Dendritic cell treated with granulocyte-macrophage colony-stimulating factor and Interleukin-4, amounts not matched to agents 40 ng/mL and 50 ng/mL, for 4 days (primary cell): Measurements from ENCODE around the gene ZNHIT1.

Experiments used
- H3K27ac Mint-ChIP-seq: one replicate; pipeline ENCODE4 v1.8.0; 2022; ENCODE audit warnings: mild to moderate bottlenecking, mixed read lengths
- H3K27me3 Mint-ChIP-seq: one replicate; pipeline ENCODE4 v1.8.0; 2022; ENCODE audit warnings: mild to moderate bottlenecking, mixed read lengths
- H3K36me3 Mint-ChIP-seq: one replicate; pipeline ENCODE4 v1.8.0; 2022; ENCODE audit warnings: low read depth, mixed read lengths
- H3K4me1 Mint-ChIP-seq: one replicate; pipeline ENCODE4 v1.8.0; 2022; ENCODE audit warnings: low read depth, mixed read lengths
- H3K4me3 Mint-ChIP-seq: one replicate; pipeline ENCODE4 v1.8.0; 2022; ENCODE audit warnings: mild to moderate bottlenecking, moderate library complexity, mixed read lengths
- H3K9me3 Mint-ChIP-seq: one replicate; pipeline ENCODE4 v1.8.0; 2022; ENCODE audit warnings: mixed read lengths
- intact Hi-C: fragments of 100-400 bp; cut with micrococcal nuclease; formaldehyde crosslinking; loops from one replicate; pipeline ENCODE4 v1.15.0; 2022

Gene ZNHIT1

DNA sequence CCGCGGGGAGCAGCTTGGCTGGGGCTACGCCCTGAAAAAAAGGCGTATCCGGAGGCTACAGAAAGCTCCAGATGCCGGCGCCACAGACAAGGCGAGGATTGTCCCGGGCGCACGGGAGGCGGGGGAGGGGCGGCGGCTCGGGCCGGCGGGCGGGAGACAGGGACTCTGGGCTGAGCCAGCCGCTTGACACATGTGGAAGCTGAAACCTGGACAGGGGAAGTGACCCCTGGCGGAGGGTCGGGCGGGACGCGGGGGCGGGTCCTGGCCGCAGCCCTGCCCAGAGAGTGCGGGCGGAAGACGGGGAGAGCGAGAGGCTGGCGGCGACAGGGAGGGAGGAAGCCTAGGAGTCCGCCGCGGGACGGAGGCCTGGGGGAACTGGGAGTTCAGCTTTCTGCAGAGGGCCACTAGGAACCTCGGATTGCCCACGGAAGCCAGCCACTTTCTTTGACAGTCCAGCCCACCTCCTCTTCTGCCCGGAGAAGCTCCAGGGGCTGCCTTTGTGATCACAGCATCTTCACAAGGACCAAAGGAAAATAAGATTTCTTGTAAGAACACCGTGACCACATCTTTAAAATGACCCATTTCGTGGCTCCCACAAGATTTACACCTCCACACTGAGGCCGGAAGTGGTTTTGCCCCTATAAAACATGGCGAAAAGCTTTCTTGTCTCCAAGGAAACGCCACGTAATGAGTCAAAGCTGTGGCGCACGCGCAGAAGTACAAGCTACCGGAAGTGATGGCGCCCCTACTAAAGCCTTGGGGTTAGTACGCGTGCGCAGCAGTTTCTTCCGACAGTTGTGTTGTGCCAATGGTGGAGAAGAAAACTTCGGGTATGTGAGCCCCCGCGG is at the start of gene ZNHIT1, which contains the start of gene PLOD3:
TSS of gene ZNHIT1 (plus strand) at position 778 of the 848 bp plus-strand sequence. CDS start at position 809, 31 bp downstream.
TSS of gene PLOD3 (minus strand) at position 194 of the 848 bp plus-strand sequence. CDS start 307 bp downstream, outside the sequence.
- H3K4me1 Mint-ChIP-seq: peaks cover 65% of the 10 kb centered on the region

DNA sequence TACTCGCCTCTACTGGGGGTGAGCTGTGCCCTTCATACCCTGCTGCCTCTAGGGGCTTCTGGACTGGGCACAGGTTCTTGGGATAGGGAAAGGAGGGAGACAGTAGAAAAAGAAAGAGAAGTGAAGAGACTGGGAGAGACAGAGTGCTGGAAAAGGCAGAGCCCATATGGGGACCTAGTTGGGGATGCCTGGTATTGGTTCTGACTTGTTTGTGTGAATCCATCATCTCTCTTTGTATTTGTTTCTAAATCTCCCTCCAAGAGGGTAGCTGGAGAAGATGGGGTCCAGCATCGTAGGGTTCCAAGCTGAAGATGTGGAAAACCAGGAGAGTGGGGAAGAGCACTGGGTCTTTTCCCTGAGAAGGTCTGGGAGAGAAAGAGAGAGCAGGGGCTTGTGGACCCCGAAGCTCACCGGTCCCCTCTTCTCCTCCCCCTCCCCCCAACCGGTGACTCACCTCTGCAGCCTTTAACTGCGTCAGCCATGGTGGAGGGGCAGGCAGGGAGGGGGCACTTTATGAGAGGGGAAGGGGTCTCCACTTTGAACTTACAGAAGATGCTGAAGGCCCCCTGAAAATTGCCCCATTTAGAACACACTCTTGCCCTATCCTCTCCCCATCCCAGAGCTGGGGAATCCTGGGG is 49.4 kb upstream of the ZNHIT1 start:
- Mint-ChIP-seq H3K27me3 (peaks cover 99% of the 10 kb centered on the region), H3K27ac (no peak overlapping the region), H3K9me3 (no peaks in the 10 kb centered on the region), H3K4me3 (no peak overlapping the region), H3K4me1 (peaks cover 78% of the 10 kb centered on the region), H3K36me3 (no peaks in the 10 kb centered on the region)
- intact Hi-C loops: no loop called here

More for the DNA sequence above, at the start of gene ZNHIT1, which contains the start of gene PLOD3:
- peak within 1 kb of the TSS; percentile 98 for H3K4me3 Mint-ChIP-seq
- peaks cover 78% of the 10 kb centered on the region for H3K36me3 Mint-ChIP-seq
- H3K27ac Mint-ChIP-seq: peak within 1 kb of the TSS; percentile 88
- intact Hi-C loops: loop anchor here (1.0 kb wide), 1 partner anchor 27 kb away; no protein-coding TSS in a partner anchor
- no peaks in the 10 kb centered on the region for H3K9me3 Mint-ChIP-seq
- no peaks in the 10 kb centered on the region for H3K27me3 Mint-ChIP-seq

- Mint-ChIP-seq H3K36me3 (no peaks in the 10 kb centered on the region), H3K4me1 (peaks cover 85% of the 10 kb centered on the region), H3K9me3 (no peaks in the 10 kb centered on the region), H3K27ac (no peak overlapping the region), H3K27me3 (peaks cover 100% of the 10 kb centered on the region), H3K4me3 (no peak overlapping the region)
- intact Hi-C loops: no loop called here
Observed at GRCh38 chr7:101169110-101169837, 48.7 kb upstream of the ZNHIT1 start.

DNA sequence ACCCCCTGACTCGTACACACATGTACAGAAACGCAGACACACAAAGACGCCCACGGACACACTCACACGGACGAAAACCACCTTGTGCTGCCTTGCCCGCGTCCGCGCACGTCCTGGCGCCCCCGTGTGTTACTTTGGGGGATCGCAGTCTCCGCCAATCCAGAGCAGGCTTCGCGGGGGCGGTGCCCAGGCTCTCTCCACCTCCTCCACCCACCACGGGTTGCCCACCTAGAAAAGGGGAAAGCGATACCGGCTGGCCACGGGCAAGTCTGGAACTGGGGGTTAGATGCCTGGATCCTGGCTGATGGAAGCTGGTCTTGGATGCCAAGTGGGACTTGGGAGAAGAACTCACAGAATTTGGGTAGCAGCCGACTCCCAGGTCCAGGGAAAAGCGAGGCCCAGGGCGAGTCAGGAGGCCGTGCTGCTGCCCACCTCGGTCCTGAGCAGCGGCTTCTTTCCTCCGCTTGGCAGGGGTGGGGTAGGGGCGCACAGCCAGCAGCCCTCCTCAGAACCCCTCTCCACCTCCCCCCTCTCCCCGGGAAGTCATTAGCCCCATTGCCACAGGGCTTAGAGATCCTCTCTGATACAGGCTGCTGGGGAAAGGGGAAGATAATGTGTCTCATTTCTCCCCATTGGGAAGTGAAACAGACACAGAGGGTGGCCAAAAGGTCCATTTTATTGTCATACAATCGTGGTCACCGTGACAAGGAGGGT is 48.0 kb upstream of the ZNHIT1 start:
- Mint-ChIP-seq H3K4me3 (no peak overlapping the region), H3K27ac (peak overlapping the region; percentile 16), H3K36me3 (no peaks in the 10 kb centered on the region), H3K4me1 (peaks cover 88% of the 10 kb centered on the region), H3K9me3 (no peaks in the 10 kb centered on the region), H3K27me3 (peaks cover 99% of the 10 kb centered on the region)
- intact Hi-C loops: no loop called here

DNA sequence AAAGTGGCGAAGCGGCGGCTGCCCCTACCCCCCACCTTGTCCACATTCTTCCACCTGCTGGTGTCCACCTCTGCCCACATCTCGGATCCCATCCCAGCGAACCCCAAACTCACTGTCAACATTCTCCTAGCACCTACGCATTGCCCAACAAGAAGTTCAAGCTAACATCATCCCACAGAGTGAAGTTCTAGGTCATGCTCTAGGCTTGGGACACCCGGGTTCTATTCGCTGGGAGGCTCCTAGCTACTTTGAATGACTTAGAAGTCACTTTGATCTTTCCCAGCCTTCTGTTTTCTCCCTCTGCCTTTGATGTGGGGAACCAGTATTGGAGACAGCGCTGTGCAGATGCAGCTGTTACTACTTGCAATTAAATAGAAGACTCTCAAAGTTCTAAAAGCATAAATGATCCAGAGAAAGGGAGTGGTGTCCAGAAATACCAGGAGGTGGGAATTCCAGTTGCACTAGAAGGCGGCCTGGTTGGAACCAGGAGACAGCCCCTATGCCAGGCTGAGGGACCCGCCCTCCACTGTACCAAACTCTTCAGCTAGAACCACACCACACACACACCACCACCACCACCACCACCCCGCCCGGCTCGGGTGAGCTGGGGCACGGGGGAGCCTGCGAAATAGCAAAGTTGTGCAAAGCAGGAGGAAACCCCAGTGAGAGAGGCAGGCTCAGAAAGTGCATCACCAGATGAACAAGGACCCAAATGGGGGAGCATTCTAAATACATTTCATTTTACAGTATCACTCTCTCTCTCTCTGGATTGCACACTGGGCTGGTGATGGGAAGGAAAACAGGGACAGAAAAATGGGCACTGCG is 47.1 kb upstream of the ZNHIT1 start:
- H3K4me3 Mint-ChIP-seq: no peak overlapping the region
- H3K27me3 Mint-ChIP-seq: peaks cover 99% of the 10 kb centered on the region
- peak overlapping the region; percentile 16 for H3K27ac Mint-ChIP-seq
- H3K4me1 Mint-ChIP-seq: peaks cover 79% of the 10 kb centered on the region
- intact Hi-C loops: no loop called here
- H3K9me3 Mint-ChIP-seq: no peaks in the 10 kb centered on the region
- no peaks in the 10 kb centered on the region for H3K36me3 Mint-ChIP-seq

DNA sequence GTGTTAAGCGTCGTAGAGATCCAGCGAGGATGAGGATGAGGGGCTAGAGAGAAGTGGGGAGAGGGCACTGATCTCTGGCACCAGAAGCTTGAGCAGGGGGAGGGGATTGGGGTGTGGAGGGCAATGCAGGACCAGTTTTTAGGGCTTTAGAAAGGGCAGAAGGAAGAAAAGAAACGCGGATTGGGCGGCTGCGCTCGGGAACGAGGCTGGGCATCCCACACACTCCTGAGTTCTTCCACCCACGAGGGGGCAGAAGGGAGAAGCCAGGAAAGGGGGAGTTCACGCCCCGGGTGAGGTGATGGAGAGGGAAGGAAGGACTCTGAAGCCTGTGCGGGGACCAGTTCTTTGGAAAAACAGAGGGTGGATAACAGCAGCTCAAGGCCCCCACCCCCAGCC is 46.5 kb upstream of the ZNHIT1 start:
- Mint-ChIP-seq H3K9me3 (no peaks in the 10 kb centered on the region), H3K27ac (no peak overlapping the region), H3K27me3 (peaks cover 99% of the 10 kb centered on the region), H3K36me3 (no peaks in the 10 kb centered on the region), H3K4me3 (no peak overlapping the region), H3K4me1 (peaks cover 73% of the 10 kb centered on the region)
- intact Hi-C loops: no loop called here

GRCh38 chr7:101172005-101172853 is 45.7 kb upstream of the ZNHIT1 start:
- Mint-ChIP-seq H3K27ac (no peak overlapping the region), H3K27me3 (peaks cover 99% of the 10 kb centered on the region), H3K4me1 (peaks cover 66% of the 10 kb centered on the region), H3K9me3 (no peaks in the 10 kb centered on the region), H3K36me3 (no peaks in the 10 kb centered on the region), H3K4me3 (no peak overlapping the region)
- intact Hi-C loops: no loop called here

GRCh38 chr7:101172854-101173751 is 44.9 kb upstream of the ZNHIT1 start:
- H3K4me3 Mint-ChIP-seq: peak overlapping the region; percentile 41
- no peaks in the 10 kb centered on the region for H3K36me3 Mint-ChIP-seq
- H3K4me1 Mint-ChIP-seq: peaks cover 64% of the 10 kb centered on the region
- H3K27ac Mint-ChIP-seq: no peak overlapping the region
- no peaks in the 10 kb centered on the region for H3K9me3 Mint-ChIP-seq
- intact Hi-C loops: no loop called here
- peaks cover 99% of the 10 kb centered on the region for H3K27me3 Mint-ChIP-seq

DNA sequence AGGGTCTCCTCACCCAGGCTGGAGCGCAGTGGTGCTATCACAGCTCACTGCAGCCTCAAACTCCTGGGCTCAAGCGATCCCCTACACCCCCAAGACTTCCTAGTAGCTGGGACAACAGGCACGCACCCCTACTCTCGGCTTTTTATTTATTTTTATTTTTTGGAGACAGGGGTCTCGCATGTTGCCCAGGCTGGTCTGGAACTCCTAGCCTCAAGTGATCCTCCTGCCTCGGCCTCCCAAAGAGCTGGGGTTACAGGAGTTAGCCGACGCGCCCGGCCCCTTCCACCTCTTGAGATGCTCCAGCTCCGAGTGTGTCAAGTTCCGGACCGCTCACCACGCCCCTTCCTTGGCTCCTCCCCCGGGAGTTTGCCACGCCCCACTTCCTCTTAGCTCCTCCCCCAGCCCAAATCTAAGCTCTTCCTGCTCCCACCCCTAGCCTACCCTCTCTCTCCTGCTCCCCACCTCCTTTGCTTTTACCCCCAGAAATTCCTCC is 44.2 kb upstream of the ZNHIT1 start:
- H3K4me3 Mint-ChIP-seq: peak overlapping the region; percentile 20
- H3K27me3 Mint-ChIP-seq: peaks cover 99% of the 10 kb centered on the region
- peaks cover 58% of the 10 kb centered on the region for H3K4me1 Mint-ChIP-seq
- intact Hi-C loops: no loop called here
- H3K36me3 Mint-ChIP-seq: no peaks in the 10 kb centered on the region
- H3K27ac Mint-ChIP-seq: no peak overlapping the region
- H3K9me3 Mint-ChIP-seq: no peaks in the 10 kb centered on the region

DNA sequence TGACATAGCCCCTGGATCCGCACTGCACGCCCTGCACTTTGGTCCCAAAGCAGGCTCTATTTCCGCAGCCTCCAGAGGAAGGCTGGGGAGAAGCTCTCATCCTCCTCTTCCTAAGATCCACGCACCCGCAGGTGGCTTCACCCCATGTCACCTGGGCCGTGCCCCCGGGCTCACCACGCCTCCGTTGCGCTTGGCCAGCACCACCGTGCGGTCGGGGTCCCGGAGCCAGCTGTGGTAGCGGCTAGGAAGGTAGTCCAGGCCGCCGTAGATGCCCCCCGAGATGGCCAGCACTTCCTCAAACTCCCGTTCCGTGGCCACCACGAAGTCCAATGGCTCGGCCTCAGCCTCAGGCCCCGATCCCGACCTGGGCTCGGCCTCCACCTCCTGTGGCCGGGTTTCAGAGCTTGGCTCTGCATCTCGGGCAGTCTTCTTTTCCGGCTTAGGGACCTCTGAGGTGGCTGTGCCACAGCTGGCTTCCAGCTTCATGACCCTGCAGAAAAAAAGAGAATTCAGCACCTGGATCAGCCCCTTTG is 43.6 kb upstream of the ZNHIT1 start:
- intact Hi-C loops: no loop called here
- Mint-ChIP-seq H3K4me1 (peaks cover 58% of the 10 kb centered on the region), H3K27ac (no peak overlapping the region), H3K27me3 (peaks cover 99% of the 10 kb centered on the region), H3K4me3 (no peak overlapping the region), H3K36me3 (no peaks in the 10 kb centered on the region), H3K9me3 (no peaks in the 10 kb centered on the region)

- Mint-ChIP-seq H3K9me3 (no peaks in the 10 kb centered on the region), H3K4me3 (no peak overlapping the region), H3K27me3 (peaks cover 99% of the 10 kb centered on the region), H3K4me1 (peaks cover 46% of the 10 kb centered on the region), H3K27ac (no peak overlapping the region), H3K36me3 (no peaks in the 10 kb centered on the region)
- intact Hi-C loops: no loop called here
Observed at GRCh38 chr7:101175664-101176063, 42.3 kb upstream of the ZNHIT1 start.
